ENCODE data around the gene ARHGAP32.

DNA sequence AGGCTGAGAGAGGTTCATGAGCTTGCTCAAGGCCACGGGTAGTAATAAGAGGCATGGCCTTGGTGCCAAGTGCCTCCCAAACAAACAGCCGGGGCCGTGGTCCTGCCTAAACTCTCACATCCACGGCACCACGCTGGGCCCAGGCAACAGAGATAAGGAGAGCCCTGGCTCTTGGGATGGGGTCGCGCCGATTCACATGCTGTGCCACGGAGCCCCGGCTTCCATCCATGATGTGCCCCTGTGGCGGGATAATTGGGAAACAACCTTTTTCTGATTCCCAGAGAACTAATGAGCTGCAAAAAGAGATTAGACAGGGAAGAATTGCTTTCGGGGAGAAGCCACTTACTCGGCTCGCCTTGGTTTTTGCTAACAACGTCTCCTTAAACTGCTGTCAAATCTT, 271.5 kb downstream of the ARHGAP32 start:
- TF ChIP-seq, protein P1, sequence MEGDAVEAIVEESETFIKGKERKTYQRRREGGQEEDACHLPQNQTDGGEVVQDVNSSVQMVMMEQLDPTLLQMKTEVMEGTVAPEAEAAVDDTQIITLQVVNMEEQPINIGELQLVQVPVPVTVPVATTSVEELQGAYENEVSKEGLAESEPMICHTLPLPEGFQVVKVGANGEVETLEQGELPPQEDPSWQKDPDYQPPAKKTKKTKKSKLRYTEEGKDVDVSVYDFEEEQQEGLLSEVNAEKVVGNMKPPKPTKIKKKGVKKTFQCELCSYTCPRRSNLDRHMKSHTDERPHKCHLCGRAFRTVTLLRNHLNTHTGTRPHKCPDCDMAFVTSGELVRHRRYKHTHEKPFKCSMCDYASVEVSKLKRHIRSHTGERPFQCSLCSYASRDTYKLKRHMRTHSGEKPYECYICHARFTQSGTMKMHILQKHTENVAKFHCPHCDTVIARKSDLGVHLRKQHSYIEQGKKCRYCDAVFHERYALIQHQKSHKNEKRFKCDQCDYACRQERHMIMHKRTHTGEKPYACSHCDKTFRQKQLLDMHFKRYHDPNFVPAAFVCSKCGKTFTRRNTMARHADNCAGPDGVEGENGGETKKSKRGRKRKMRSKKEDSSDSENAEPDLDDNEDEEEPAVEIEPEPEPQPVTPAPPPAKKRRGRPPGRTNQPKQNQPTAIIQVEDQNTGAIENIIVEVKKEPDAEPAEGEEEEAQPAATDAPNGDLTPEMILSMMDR (IDR thresholded peaks at IDR 0.05), result no peak
- TF ChIP-seq POLR2A (IDR thresholded peaks at IDR 0.05) (no peak), POLR2AphosphoS5 (IDR thresholded peaks at IDR 0.05) (no peak), EP300 (IDR thresholded peaks at IDR 0.05) (no peak)
